Measurements from ENCODE around the gene SEC31A. TPM values are rescaled to one million over a fixed set of nuclear protein-coding genes. Genes with fewer than 3 reads are reported as not detected.

SEC31A gene
- total and polyA plus RNA-seq, 12 donors: 137 to 355 (median 205) TPM

GRCh38 chr4:82903737-82904136 lies 12.8 kb upstream of the SEC31A start:
- Histone ChIP-seq H3K36me3 (replicated peaks in 1 of 2) (no peaks in the 10 kb centered on the region), H3K4me1 (replicated peaks in 1 of 2) (peaks cover 9 to 17% of the 10 kb centered on the region in 2 donors), H3K27ac (no peak overlapping the region), H3K4me3 (no peak overlapping the region), H3K27me3 (no peaks in the 10 kb centered on the region), H3K9me3 (replicated peaks in 1 of 3) (no peaks in the 10 kb centered on the region)
- 92 to 98% (median 93%) methylated on average over 5 of the region's 5 CpGs for WGBS, 4 donors
- intact Hi-C loops (cut with DNase I): loop anchor here in 1 of 2 donors (10.0 kb wide), 1 partner anchor 101 kb away; no protein-coding TSS in a partner anchor
- DNase-seq: no peak
- TF ChIP-seq CTCF (IDR thresholded peaks at IDR 0.05) (no peak), POLR2A (IDR thresholded peaks at IDR 0.05) (no peak)

- TF ChIP-seq CTCF (IDR thresholded peaks at IDR 0.05) (no peak), POLR2A (IDR thresholded peaks at IDR 0.05) (no peak)
- H3K4me3 ChIP-seq: peak overlapping the region; percentile 19 to 68 (median 38)
- 0 to 1% (median 0%) methylated on average over 8 of the region's 8 CpGs for WGBS, 4 donors
- intact Hi-C loops (cut with DNase I): loop anchor here in 1 of 2 donors (10.0 kb wide), 1 partner anchor 104 kb away; no protein-coding TSS in a partner anchor
- H3K9me3 ChIP-seq (replicated peaks in 1 of 3): no peaks in the 10 kb centered on the region
- DNase-seq: no peak
- peak overlapping the region; percentile 90 to 99 (median 99) for H3K27ac ChIP-seq
- H3K27me3 ChIP-seq: no peaks in the 10 kb centered on the region
- peaks cover 0 to under 1% of the 10 kb centered on the region in 2 donors for H3K36me3 ChIP-seq (replicated peaks in 1 of 2)
- H3K4me1 ChIP-seq (replicated peaks in 1 of 2): peaks cover 25 to 38% of the 10 kb centered on the region in 2 donors
Observed at GRCh38 chr4:82901183-82901718, 10.3 kb upstream of the SEC31A start.

DNA sequence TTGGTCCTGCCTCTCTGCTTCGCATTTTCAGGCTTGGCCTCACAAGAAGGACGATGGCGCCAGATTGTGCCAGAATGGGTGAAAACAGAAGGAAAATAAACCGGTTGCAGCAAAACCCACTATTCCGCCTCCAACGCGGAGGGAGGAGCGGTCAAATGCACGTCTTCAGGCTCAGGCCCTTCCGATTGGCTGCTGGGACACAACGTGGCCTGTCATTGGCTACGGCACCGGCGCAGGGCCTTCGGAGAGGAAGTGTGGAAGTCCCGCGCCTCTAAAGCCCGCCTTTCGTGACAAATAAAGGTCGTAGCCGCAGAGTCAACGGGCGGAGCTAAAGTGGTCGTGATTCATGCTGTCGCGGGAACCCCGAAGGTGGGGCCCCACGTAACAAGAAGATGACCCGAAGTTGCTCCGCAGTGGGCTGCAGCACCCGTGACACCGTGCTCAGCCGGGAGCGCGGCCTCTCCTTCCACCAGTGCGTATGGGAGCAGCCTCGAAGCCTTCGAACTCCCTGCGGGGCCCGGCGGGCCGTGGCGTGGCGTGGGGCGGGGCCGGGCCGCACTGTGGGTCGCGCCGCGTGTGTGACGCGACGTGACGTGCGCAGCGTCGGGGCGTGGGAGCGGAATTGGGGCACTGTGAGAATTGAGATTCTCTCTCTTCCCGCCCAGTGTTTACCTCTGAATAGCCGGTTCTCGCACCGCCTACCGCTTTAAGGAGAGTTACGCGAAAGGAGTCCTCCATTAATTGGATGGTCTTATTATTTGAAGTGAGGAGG lies 9.6 kb upstream of the SEC31A start, which contains the start of gene THAP9:
Gene THAP9 (plus strand): TSS at position 325 of the 772 bp plus-strand sequence. CDS start 68 bp downstream, at position 393.
- WGBS, 4 donors: 0 to 1% (median 0%) methylated on average over 9 to 67 of the region's 67 CpGs
- peak in 2 of 6 experiments; percentile 3 to 9 for TF ChIP-seq CTCF (IDR thresholded peaks at IDR 0.05)
- peak; percentile 74 to 91 for TF ChIP-seq POLR2A (IDR thresholded peaks at IDR 0.05)
- H3K27me3 ChIP-seq: no peaks in the 10 kb centered on the region
- DNase-seq: peak; percentile 98 to 100 (median 99)
- peaks cover 0 to 6% of the 10 kb centered on the region in 2 donors for H3K36me3 ChIP-seq (replicated peaks in 1 of 2)
- intact Hi-C loops (cut with DNase I): loop anchor here in 1 of 2 donors (10.0 kb wide), 1 partner anchor 104 kb away; no protein-coding TSS in a partner anchor
- H3K4me1 ChIP-seq (replicated peaks in 1 of 2): peaks cover 25 to 38% of the 10 kb centered on the region in 2 donors
- H3K27ac ChIP-seq: peak within 1 kb of the TSS; percentile 90 to 99 (median 99)
- H3K4me3 ChIP-seq: peak within 1 kb of the TSS; percentile 43 to 94 (median 62)
- no peaks in the 10 kb centered on the region for H3K9me3 ChIP-seq (replicated peaks in 1 of 3)

DNA sequence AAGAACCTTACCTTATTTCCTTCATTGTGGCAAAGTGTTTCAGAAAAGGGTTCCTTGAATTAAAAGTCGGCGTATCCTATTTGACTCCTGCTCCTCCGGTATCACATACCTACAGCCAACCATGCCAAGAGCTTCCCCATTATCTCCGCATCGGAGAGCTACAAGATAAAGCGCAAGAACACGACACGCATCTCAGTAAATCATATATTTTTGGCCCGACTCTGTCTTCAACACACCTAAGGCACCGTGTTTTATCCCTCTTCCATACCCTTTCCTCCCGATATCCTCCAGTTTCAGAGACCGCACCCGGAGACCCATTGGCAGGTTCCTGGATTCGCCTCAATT lies 9.1 kb upstream of the SEC31A start:
- Histone ChIP-seq H3K9me3 (replicated peaks in 1 of 3) (no peaks in the 10 kb centered on the region), H3K36me3 (replicated peaks in 1 of 2) (peaks cover 0 to 11% of the 10 kb centered on the region in 2 donors), H3K4me1 (replicated peaks in 1 of 2) (peaks cover 25 to 38% of the 10 kb centered on the region in 2 donors), H3K27me3 (no peaks in the 10 kb centered on the region), H3K27ac (peak overlapping the region; percentile 74 to 99 (median 99)), H3K4me3 (peak overlapping the region; percentile 43 to 94 (median 62))
- intact Hi-C loops (cut with DNase I): loop anchor here in 1 of 2 donors (10.0 kb wide), 1 partner anchor 105 kb away; no protein-coding TSS in a partner anchor
- TF ChIP-seq POLR2A (IDR thresholded peaks at IDR 0.05): no peak
- TF ChIP-seq CTCF (IDR thresholded peaks at IDR 0.05): no peak
- no peak for DNase-seq
- 0 to 1% (median 1%) methylated on average over 14 of the region's 14 CpGs for WGBS, 4 donors

All from adrenal gland (tissue), 12 donors.